ENCODE measurements around the gene GABBR1.

GRCh38 chr6:29590218-29590808 is 42.7 kb downstream of the GABBR1 start:
- TF ChIP-seq CTCF (IDR thresholded peaks at IDR 0.05) = no peak
- TF ChIP-seq POLR2A (IDR thresholded peaks at IDR 0.05) = no peak
